ENCODE data around the gene PRIM1.

DNA sequence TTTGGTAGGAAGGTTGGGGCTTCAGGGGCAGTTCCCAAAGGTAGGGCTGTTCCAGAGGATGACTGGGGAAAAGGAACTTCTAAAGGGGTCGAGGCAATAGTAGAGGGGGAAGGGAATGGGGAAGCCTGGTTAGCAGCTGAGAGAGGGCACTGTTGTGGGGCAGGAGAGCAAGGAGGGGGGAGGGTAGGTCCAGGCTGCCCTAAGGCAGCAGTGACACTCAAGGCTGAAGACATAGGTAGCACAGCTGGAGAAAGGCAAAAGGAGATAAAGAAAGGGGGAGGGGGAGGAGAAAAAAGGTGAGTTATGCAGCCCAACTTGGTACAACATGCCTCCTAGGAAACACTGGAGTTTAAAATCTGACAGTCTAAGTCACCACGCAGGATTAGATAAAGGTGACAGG, 30.9 kb downstream of the PRIM1 start:
- TF ChIP-seq, protein P1, sequence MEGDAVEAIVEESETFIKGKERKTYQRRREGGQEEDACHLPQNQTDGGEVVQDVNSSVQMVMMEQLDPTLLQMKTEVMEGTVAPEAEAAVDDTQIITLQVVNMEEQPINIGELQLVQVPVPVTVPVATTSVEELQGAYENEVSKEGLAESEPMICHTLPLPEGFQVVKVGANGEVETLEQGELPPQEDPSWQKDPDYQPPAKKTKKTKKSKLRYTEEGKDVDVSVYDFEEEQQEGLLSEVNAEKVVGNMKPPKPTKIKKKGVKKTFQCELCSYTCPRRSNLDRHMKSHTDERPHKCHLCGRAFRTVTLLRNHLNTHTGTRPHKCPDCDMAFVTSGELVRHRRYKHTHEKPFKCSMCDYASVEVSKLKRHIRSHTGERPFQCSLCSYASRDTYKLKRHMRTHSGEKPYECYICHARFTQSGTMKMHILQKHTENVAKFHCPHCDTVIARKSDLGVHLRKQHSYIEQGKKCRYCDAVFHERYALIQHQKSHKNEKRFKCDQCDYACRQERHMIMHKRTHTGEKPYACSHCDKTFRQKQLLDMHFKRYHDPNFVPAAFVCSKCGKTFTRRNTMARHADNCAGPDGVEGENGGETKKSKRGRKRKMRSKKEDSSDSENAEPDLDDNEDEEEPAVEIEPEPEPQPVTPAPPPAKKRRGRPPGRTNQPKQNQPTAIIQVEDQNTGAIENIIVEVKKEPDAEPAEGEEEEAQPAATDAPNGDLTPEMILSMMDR (IDR thresholded peaks at IDR 0.05; ENCODE audit: low read depth, low read length), result no peak
- TF ChIP-seq EZH2phosphoT487 (IDR thresholded peaks at IDR 0.05; ENCODE audit: low read depth), result no peak
